GM20000 (cell line): Measurements from ENCODE around the gene CAMTA1.

Experiments used
- DNase-seq: peaks from one replicate; pipeline ENCODE4 v3.0.0; 2012; ENCODE audit warnings: low spot score
- CTCF ChIP-seq: IDR thresholded peaks from 2 replicates; pipeline ENCODE4 v1.5.1; 2012; ENCODE audit warnings: mild to moderate bottlenecking, control low read depth; ENCODE audit errors: extremely low read depth, missing control alignments

CAMTA1 gene

GRCh38 chr1:6909401-6909800, 124.1 kb downstream of the CAMTA1 start:
- DNase-seq, result no peak
- no peak for TF ChIP-seq CTCF

GRCh38 chr1:6909857-6910256, 124.6 kb downstream of the CAMTA1 start:
- no peak for DNase-seq
- TF ChIP-seq CTCF, result no peak

GRCh38 chr1:6911021-6911941, 126.0 kb downstream of the CAMTA1 start:
- TF ChIP-seq CTCF, result no peak
- no peak for DNase-seq

GRCh38 chr1:6911974-6912373, 126.7 kb downstream of the CAMTA1 start:
- no peak for DNase-seq
- TF ChIP-seq CTCF, result no peak

- no peak for TF ChIP-seq CTCF
- no peak for DNase-seq
Measured at GRCh38 chr1:6912518-6912917, 127.3 kb downstream of the CAMTA1 start.

GRCh38 chr1:6913086-6913485, 127.8 kb downstream of the CAMTA1 start:
- no peak for TF ChIP-seq CTCF

GRCh38 chr1:6914706-6915105, 129.5 kb downstream of the CAMTA1 start:
- no peak for TF ChIP-seq CTCF
- DNase-seq, result no peak

More at GRCh38 chr1:6913086-6913485, 127.8 kb downstream of the CAMTA1 start:
- DNase-seq, result no peak
